ENCODE data around the gene PRKAA2.

The PRKAA2 gene

DNA sequence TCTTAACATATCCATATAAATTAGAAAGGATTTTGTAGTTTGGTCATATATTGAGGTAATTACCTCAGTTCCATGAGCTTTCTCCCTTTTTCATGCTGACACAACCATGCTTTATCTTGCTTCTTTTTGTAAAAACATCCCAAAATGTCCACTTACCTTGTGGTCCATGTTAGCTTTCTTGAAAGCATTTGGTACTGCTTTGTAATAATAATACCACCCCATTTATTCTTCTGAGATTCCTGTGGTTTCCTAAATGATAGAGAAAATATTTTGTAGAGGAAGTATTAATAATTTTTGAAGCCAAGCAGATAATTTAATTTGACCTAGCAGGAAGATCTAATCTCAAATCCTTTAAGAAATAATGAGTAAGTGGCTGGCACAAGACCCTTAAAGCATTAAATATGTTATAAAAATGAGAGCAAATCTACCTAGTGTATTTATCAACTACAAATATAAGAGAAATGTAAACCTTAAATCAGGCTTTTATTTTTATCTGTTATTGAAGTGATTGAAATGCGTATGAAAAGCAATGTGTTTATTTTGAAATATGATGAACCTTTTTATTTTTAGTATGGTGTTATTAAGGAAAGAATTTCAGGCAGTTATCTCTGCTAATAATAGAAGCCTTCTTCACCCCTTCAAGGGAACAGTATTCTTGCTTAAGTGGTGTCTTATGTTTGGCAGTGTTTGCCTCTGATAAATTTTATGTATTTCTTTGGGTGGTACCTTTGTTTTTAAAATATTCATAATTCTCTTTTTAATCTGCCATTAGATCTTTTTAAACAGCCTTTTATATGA lies 9.2 kb downstream of the PRKAA2 start:
- DNase-seq (ENCODE audit: low spot score) = no peak

DNA sequence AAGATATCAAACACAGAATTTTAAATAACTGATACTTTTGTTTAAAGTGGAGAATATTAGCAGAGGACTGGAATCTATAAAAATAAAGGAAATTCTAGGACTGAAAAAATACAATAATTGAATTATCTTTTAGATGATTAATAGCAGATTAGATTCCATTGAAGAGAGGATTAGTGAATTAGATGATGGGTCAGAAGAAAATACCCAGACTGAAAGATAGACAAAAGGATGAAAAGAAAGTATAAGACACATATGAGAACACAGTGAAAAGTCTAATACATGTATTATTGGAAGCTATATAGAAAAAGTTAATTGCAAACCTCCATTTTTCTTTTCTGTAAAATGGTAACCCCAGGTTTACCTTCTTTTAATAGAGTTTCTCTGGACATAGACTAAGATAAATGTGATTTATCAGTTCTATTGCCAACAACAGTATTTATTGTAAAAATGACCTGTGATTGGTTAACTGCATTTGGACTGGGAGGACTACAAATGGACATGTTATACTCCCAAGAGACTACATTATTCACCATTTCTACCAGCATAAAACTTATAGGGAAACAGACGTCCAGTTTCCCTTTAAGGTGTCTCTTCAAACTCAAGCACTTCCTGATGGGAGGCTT lies 11.0 kb downstream of the PRKAA2 start:
- DNase-seq (ENCODE audit: low spot score) = no peak

DNA sequence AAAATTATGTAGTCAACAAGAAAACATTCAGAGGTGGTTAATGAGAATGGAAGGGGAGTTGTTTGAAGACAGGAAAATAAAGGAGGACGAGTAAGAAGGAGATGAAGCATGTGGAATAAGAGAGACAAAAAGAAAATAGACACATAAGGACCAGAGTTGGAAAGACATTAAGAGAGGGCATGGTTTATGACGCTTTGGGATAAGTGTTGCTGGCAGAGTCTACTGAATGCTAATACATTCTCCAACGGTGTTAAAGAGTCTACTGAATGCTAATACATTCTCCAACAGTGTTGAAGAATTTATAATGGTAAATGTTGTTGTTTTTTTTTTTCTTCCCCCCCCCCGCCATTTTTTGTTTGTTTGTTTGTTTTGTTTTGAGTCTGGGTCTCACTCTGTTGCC lies 13.1 kb downstream of the PRKAA2 start:
- DNase-seq (ENCODE audit: low spot score) = no peak

DNA sequence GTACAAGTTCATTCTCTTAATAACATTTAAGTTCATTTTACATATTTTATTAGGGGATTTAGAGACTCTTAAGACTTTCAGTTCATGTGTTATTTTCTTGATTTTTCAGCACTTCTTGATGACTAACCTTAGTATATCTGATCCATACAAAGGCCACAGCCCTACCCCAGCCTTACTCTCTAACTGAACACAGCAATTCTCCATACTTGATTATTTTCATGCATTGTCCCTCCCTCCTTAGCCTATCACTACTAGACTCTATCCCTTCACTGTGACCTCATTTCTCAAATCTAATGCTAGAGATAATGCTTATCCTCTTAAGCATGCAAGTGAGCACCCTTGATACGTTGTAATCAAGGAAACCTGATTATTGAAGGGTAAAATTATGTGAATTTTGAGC lies 15.2 kb downstream of the PRKAA2 start:
- no peak for DNase-seq (ENCODE audit: low spot score)

DNA sequence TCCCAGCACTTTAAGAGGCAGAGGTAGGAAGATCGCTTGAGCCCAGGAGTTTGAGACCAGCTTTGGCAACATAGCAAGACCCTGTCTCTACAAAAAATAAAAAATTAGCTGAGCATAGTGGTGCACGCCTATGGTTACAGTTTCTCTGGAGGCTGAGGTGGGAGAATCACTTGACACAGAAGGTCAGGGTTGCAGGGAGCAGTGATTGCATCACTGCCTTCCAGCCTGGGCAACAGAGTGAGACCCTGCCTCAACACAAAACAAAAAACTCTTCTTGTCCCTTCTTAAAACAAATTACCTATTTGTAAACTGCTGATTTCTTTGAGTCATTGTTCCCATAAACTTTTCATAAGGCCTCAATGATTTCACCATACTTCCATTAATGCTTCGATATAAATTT lies 18.7 kb downstream of the PRKAA2 start:
- DNase-seq (ENCODE audit: low spot score) = no peak

DNA sequence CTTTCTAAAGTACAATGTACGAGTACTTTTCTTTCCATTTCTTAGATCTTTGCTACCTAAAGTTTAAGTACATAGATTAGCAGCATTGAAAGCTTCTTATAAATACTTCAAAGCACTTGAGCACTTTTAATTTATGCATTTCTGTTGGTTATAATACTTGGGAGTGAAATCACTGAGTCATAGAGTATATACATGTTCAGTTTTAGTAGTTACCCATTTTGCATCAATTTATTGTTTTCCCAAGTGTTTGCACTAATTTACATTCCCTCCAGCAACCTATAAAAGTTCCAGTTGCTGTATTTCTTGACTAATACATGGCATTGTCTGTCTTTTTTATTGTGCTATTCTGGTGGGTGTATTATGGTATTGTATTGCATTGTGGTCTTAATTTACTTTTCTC lies 20.3 kb downstream of the PRKAA2 start:
- no peak for DNase-seq (ENCODE audit: low spot score)

DNA sequence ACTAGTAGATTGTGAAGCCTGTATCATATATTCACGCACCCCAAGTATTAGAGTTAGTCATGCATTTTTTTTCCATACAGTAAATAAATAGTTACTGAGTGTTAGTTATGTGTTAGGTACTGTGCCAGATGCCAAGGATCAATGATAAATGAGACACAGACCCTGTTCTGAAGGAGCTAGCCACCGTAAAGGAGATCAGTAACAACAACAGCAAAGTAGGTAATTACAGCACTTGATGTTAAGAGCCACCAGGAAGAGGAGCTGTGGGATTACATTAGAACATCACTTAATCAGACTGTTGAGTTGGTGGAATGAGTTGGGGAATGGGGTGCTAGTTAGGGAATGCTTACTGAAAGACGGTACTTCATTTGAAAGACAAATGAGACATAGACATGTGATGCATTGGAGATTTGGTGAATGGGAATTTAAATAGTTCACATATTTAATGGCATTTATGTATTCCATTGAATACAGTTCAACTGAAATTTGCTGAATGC lies 21.0 kb downstream of the PRKAA2 start:
- DNase-seq (ENCODE audit: low spot score) = no peak

DNA sequence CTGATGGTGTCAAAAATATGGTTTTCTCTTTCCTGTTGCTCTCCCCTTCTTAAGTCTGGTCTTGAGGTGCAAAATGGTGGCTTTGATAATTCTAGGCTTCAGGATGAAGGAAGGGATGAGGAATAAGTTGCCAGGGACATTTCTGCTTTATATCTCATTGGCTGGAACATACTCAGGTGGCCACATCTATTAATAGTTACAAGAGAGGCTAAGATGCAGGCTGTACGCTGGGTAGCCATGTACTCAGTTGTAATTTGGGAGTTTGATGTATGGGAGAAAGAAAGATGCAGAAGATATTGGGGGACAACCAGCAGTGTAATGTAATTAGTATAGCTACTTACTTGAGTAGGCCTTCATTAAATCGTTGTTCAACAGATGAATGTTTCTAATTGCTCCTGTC lies 25.2 kb downstream of the PRKAA2 start:
- no peak for DNase-seq (ENCODE audit: low spot score)

DNA sequence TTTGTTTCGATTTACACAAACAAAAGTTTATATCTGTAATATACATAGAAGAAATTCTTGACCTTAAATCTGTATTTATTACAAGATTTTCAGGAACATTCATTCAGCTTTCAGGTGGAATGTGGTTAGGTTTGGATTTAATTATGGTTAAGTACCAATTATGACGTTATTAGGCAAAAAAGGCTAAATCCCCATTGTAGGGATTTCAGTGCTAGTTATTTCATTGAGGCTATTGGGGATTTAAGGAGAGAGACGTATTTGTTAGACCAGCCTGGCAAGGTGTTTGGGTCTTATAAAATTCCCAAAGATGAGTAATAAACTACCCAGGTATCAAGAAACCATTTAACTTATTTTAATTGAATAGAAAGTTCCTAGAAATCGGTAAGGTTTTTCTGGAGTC lies 26.0 kb downstream of the PRKAA2 start:
- no peak for DNase-seq (ENCODE audit: low spot score)

DNA sequence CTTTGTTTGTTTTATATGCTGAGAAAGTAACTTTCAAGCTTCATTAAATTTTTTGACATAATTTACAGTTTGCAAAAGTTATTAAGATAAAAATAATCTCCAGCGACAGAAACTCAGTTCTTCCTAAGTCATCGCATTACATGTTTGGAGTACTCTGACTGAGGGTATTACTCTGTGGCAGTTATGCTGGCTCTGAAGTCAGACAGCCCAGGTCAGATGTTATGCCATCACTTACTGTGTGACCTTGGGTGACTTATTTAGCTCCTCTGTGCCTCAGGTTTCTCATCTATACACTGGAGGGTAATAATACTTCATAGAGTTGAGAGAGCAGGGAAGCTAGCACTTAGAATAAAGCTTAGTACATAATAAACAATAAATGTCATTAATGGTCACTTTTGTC lies 26.4 kb downstream of the PRKAA2 start:
- DNase-seq (ENCODE audit: low spot score) = no peak

DNA sequence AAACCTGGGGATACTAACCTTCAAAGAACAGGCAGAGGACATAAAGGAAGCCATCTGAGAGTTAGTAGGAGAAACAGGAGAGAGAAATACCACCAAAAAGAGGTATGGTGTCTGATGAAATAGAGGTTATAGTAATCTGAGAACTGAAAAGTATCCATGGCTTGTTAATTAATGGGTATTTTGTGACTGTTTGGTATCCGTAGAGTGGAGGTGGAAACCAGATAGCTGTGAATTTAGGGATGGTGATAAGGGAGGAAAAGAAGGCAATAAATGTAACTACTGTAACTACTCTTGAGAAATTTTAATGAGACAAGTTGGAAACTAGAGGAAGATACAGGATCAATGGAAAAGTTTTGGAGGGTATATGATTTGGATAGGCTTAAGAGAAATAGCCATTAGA lies 27.5 kb downstream of the PRKAA2 start:
- DNase-seq (ENCODE audit: low spot score) = no peak

DNA sequence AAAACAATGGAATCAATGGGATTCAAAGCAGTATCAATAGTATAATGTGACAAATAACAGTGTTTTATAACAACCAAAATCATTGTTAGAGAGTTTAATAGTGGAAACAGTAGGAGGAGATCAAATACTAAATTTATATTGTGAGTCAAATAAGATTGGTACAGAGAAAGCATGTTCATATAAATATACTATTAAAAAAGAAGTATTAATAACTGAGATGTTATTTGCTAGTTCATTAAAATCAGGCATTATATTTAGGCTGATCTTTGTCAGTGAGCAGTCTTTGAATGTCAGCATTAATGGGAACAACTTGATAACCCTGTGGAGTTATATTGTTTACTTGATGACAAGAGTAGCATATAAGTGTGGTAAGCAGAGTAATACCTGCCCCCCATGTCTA lies 30.6 kb downstream of the PRKAA2 start:
- no peak for DNase-seq (ENCODE audit: low spot score)

DNA sequence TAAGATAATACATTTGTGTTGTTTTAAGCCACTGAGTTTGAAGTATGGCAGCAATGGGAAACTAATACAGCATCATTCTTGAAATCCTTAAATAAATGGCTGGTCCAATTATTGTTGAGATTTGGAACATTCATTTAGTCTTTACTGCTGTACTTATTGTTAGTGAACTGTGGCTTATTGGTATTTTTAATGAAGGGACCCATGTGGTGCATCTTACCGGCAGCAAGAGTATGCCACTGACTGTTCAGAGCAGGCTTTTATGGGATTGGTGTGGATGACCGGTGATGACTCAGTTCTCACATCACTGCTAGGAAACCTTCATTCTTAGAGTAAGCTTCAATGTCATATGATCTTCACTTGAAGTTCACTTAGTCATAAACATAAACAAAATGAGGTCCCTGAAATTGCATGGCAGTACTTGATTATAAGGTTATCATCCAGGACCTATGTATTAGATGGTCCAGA lies 31.5 kb downstream of the PRKAA2 start:
- peak; percentile 74 for DNase-seq (ENCODE audit: low spot score)

DNA sequence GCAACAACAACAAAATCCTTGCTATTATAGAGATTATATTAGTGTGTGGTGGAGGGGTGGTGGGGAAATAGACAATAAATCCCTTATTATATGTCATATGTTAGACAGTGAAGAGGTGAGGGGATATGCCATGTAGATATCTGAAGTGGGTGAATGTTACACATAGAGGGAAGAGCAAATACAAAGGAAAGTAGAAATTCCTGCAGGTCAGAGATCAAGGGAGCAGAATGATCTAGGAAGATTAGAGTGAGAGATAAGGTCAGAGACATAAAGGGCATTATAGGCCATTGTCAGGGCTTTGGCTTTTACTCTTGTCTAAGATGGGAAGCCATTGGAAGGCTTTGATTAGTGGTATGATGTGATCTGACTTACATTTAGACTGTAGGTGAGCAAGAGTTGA lies 38.5 kb downstream of the PRKAA2 start:
- no peak for DNase-seq (ENCODE audit: low spot score)

DNA sequence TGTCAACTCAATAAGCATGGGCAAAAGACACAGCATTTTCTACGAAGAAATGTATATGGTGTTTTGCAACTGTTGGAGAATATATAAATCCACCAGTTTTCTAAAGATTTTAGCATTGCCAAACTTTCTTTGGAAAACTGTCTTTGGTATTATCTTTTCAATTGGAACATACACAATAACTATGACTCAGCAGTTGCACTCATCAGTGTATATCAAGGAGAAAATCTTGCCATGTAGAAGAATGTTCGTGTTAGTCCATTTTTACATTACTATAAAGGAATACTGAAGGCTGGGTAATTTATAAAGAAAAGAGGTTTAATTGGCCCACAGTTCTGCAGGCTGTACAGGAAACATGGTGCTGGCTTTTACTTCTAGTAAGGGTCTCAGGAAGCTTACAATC lies 41.1 kb downstream of the PRKAA2 start:
- DNase-seq (ENCODE audit: low spot score) = no peak

DNA sequence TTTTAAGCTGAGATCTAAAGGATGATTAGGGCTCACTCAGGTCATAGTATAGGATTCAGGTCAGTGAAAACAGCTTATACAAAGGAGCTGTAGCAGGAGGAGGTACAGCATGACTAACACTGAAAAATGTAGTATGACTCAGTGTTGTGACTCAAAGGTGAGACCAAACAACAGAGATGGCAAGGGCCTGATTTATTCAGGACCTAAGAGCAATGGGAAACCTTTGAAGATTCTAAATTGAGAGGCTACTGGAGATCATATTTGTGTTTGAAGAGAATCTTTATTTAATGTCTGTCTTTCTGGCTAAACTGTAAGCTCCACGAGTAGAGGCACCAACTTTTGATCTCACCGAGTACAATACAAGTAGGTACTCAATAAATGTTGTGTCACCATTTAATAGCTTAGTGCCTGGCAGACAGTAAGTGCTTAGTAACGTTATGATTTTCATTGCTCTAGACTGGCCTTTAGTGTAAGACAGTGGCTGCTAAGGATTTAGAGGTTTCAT lies 43.5 kb downstream of the PRKAA2 start:
- peak; percentile 90 for DNase-seq (ENCODE audit: low spot score)

DNA sequence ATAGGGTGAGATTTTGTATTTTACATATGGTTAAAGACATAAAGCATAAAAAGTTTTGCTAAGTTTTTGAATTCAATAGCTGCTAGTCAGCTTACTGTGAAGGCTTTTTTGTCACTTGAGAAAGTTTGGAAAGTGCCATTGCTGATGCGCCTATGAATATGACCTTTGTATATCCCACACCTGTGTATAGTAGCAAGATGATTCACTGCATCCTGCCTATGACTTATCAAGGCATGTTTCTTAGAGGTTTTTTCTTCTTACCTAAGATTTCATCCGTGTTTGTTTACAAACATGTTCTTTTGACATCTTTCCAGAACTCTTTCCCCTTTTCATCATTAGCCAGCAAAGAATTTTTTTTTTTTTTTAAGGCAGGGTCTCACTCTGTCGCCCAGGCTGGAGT lies 51.5 kb downstream of the PRKAA2 start:
- DNase-seq (ENCODE audit: low spot score) = peak; percentile 7

DNA sequence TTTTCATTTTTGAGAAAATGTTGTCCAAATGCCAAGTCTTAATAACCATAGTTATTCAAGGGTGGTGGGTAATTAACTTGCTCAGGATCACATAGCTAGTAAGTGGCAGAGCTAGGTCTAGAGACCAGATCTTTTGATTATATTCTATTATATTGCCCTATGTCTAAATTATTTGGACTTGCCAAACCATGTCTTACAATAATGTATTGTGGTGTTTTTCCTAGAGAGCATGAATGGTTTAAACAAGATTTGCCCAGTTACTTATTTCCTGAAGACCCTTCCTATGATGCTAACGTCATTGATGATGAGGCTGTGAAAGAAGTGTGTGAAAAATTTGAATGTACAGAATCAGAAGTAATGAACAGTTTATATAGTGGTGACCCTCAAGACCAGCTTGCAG lies 58.6 kb downstream of the PRKAA2 start:
- no peak for DNase-seq (ENCODE audit: low spot score)

DNA sequence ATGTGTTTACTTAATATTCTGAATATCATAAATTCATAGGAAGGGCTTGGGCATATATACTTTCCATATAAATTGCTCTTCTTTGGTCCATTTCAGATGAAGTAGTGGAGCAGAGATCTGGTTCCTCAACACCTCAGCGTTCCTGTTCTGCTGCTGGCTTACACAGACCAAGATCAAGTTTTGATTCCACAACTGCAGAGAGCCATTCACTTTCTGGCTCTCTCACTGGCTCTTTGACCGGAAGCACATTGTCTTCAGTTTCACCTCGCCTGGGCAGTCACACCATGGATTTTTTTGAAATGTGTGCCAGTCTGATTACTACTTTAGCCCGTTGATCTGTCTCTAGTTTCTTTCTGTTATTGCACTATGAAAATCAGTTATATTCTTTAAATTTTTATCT lies 62.3 kb downstream of the PRKAA2 start:
- no peak for DNase-seq (ENCODE audit: low spot score)

DNA sequence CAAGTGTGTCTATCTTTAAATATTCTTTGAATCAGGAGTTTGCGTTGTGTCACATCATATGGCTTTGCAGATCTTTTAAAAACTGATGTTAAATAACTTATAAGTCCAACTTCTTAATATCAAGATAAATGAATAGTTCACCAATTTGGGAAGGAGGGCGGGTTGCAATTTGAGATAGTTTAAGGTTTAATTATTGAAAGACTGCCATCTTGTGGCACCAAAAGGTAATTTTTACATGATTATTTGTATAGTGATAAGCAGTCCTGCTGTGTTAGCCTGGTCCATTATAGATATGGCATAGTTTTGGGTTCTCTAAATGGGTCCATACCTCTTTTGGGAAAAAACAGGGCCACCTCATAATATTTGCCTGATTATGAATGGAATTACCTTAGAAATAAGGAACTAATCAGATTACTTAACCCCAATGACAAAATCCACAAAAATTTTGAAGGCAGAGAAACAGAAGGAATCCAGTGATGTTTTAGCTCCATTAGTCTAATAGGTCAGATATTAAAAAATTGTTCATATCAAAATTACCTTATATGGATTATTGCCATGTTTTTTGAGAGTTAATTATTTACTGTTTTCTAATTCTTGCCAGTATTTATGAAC lies 64.3 kb downstream of the PRKAA2 start:
- peak; percentile 68 for DNase-seq (ENCODE audit: low spot score)

DNA sequence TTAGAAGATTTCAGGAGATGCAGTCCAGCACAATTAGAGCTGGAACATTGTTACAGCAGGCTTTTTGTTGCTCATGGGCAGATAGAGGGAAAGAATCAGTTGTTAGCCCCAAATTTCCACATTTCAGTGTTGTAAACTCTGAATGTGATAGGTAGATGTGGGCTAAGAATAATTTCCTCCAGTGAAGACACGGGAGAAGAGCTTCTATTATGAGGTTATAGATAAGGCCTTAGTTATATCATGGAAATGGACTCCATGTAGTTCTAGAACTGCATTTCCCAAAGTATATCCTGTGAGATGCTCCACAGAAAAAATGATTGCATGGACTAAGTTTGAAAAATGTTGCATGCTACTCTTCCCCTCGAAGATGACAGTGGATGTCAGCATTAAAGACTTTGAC lies 64.9 kb downstream of the PRKAA2 start:
- no peak for DNase-seq (ENCODE audit: low spot score)

DNA sequence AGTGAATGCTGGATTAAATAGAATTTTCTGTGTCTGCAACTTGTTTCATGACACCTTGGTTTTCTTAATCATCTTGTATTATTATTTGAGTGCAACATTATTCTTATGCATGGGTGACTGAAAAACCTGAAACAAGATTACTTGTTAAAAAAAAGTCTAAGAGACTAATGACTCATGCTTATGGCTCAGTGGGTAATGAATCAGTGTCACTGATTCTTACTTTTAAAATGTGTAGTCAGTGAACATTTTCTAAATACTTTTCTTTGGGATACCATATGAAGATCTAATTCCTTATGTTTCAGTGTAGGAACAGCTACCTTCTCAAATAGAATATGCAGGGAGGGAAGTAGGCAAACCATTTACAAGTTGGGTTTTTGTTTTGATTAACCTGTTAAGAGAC lies 65.5 kb downstream of the PRKAA2 start:
- DNase-seq (ENCODE audit: low spot score) = peak; percentile 74

DNA sequence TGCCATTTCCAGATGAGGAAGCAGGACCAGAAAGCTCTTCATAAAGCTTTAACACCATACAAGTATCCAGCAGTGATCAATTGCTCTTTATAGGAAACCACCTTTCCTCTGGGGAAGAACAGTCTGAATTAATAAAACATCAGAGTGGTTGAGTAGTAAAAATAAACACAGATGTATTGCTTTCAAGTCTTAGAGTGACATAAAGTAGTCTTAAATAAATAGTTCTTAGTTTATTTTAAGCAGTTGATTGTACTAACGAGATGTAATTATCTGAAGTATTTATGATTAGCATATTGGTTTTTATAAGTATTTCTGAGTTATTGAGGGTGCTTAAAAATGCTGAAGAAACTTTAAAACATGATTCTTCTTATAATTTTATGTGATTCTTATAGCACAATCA lies 67.0 kb downstream of the PRKAA2 start:
- no peak for DNase-seq (ENCODE audit: low spot score)
